ENCODE data around the gene ATAD1.
A peak's percentile ranks its signal among the peaks of the same experiment; 100 is the strongest.

Gene ATAD1

DNA sequence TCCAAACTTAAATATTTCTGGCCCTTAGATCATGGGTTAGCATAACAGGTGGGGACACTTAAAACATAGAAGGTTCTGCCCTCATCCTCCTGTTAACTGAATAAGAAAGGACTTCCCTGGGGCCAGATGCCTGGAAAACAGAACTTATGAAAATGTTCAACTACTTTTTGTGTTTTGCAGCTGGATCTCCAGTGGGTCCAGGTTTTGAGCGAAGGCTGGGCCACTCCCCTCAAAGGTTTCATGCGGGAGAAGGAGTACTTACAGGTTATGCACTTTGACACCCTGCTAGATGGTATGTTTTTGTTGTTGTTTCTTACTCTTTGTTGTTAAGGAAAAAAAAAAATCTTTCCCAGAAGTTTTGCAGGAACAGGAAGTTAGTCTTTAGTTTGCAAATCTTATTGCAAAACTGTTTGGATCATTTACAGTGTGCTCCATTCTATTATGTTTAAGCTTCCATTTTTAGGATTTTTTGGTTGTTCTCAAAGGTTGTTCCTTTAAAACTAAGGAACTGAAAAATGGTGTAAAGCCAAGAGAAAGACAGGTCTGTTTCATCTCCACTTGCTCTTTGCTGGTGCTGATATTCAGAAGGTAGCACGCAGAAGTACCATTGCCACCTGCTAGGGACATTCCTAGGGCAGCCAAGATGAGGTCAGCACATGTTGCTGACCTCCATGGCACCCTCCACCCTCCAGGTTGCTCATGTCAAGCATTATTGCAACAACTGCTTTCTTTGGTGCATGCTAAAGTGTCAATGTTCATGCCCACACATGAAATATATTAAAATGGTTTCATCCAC, 102.3 kb downstream of the ATAD1 start:
- TF ChIP-seq, protein P1, sequence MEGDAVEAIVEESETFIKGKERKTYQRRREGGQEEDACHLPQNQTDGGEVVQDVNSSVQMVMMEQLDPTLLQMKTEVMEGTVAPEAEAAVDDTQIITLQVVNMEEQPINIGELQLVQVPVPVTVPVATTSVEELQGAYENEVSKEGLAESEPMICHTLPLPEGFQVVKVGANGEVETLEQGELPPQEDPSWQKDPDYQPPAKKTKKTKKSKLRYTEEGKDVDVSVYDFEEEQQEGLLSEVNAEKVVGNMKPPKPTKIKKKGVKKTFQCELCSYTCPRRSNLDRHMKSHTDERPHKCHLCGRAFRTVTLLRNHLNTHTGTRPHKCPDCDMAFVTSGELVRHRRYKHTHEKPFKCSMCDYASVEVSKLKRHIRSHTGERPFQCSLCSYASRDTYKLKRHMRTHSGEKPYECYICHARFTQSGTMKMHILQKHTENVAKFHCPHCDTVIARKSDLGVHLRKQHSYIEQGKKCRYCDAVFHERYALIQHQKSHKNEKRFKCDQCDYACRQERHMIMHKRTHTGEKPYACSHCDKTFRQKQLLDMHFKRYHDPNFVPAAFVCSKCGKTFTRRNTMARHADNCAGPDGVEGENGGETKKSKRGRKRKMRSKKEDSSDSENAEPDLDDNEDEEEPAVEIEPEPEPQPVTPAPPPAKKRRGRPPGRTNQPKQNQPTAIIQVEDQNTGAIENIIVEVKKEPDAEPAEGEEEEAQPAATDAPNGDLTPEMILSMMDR (IDR thresholded peaks at IDR 0.05; ENCODE audit: low read depth, low read length): no peak
- no peak for DNase-seq (ENCODE audit: extremely low read depth, low read depth)

DNA sequence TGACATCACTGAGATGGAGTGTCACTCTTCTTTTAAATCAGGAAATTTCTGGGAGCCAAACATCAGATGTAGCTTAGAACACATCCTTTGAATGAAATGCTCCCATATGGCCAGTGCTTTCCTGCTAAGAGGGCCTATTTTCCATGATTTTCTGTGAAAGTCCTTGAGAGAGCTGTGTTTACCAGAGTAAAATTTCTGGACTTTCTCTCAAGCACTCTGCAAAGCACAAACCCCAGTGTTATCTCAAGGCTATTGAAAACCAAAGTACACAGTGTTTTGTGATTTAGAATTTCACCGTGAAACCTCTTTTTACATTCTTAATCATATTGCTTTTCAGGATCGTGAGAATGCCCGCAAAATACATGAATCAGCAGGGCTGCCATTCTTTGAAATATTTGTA, 104.3 kb downstream of the ATAD1 start:
- DNase-seq (ENCODE audit: extremely low read depth, low read depth): no peak
- TF ChIP-seq, protein P1 (IDR thresholded peaks at IDR 0.05; ENCODE audit: low read depth, low read length): no peak

DNA sequence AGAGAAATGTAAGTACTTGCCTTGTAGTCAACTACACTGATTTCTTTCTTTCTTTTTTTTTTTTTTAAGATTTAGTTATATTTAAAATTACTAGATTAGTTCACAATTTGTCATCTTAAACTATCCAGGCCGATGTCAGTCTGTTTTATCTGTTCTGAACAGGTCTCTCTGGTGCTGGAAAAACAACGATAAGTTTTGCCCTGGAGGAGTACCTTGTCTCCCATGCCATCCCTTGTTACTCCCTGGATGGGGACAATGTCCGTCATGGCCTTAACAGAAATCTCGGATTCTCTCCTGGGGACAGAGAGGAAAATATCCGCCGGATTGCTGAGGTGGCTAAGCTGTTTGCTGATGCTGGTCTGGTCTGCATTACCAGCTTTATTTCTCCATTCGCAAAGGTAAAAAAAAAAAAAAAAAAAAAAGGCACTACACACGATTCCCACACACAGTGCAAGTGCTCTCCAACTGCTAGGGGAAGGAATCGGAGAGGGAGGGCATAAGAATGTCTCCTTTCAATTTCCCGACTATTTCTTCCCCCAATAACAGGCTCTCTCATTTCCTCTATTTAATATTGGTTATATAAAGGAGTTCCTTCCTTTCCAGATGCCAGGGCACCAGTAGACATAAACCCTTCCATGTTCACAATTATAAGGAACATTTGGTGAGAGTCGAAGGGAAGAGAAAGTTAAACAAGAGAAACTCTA, 105.0 kb downstream of the ATAD1 start:
- DNase-seq (ENCODE audit: extremely low read depth, low read depth): no peak
- TF ChIP-seq, protein P1 (IDR thresholded peaks at IDR 0.05; ENCODE audit: low read depth, low read length): no peak

DNA sequence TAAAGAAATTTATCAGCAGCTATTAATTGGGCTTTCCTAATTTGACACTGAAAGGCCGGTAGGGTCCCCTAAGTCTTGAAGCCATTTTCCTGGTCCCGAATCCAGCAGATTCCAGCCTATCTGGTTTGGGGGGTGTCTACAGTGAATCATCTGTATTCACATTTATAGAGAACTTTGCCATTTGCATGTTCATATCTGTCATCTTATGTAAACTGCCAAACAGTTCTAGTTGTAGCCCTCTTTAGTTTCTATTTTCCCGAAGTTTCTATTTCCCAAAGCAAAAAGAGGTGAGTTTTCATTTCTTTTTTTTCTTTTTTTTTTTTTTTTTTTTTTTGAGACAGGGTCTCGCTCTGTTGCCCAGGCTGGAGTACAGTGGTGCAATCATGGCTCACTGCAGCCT, 110.8 kb downstream of the ATAD1 start:
- no peak for DNase-seq (ENCODE audit: extremely low read depth, low read depth)

DNA sequence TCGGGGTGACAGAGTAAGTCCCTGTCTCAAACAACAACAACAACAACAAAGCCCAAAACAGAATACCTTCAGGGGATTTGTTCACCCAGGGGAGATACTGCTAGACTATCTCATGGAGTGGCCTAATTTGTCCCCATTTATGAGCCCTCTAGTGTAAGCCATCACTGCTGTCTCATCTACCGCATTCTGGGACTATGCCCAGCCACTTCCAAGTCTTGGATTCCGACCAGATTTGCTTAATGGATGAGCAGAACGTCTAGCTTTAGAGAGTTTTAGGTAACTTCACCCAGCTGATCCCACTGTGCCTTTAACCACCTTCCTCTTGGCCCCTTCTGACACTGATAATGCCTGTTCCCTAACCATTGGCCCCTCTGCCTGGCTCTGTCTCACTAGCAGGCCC, 111.3 kb downstream of the ATAD1 start:
- TF ChIP-seq, protein P1 (IDR thresholded peaks at IDR 0.05; ENCODE audit: low read depth, low read length): no peak
- DNase-seq (ENCODE audit: extremely low read depth, low read depth): no peak

More for the DNA sequence above, 110.8 kb downstream of the ATAD1 start:
- TF ChIP-seq, protein P1 (IDR thresholded peaks at IDR 0.05; ENCODE audit: low read depth, low read length): no peak

DNA sequence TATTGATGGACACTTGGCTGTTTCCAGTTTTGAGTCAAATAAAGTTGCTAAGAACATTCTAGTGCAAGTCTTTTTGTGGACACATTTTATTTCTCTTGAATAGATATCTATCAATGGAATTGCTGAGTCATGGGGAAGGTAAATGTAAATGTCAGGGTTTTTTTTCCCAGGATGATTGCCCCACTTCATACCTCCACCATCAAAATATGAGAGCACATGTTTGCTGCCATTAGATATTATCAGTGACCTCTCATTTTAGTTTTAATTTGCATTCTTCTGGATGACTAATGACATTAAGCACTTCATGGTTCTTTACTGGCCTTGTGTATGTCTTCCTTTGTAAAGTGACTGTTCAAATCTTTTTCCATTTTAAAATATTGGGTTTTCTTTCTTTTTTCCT, 112.7 kb downstream of the ATAD1 start:
- peak; percentile 18 for DNase-seq (ENCODE audit: extremely low read depth, low read depth)
- TF ChIP-seq, protein P1 (IDR thresholded peaks at IDR 0.05; ENCODE audit: low read depth, low read length): no peak

DNA sequence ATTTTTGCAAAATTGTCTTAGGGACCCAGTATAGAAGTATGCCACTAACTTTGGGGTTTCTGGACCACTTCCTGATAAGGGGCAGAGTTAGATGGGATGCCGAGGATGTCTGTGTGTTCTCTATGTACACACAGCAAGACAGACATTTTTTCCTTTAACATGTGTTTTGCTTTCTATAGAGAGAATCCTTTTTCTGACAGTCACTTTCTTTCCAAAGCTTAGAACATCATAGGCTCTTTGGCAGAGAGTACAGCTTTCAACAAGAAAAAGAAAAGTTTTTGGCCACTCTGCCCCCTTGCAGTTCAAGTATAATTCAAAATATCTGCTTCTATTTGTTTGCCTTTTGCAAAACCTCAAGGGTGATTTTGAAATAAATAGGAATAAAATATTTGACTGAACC, 114.3 kb downstream of the ATAD1 start:
- TF ChIP-seq, protein P1 (IDR thresholded peaks at IDR 0.05; ENCODE audit: low read depth, low read length): no peak
- no peak for DNase-seq (ENCODE audit: extremely low read depth, low read depth)

All from AG09319 (cell line).